ENCODE results near the gene ZNHIT1.

The ZNHIT1 gene

DNA sequence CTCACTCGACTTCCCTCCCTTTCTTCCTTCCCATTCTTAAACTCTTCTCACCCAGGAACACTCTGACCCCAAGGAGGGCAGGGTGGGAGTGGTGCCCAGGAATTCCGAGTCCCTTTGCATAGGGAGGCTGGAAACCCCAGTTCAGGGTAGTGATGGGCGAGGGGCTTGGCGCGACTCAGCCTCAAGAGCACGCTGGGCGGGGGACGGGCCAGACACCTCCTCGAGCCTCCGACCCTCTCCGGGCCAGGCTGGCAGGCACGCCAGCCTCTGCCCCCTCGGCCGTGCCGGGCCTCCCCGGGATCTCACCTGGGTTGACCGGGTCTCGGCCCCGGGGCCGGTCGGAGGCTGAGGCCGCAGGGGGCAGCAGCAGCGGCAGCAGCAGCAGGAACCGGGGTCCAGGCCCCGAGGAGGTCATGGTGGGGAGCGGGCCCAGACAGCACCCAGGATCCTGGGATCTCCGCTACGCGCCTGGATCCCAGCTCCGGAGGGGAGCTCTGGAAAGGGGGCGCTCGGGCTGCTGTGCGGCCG, 1.0 kb upstream of the ZNHIT1 start:
- DNase-seq (ENCODE audit: low read depth in 1 of 2, low spot score in 1 of 2) = no peak

DNA sequence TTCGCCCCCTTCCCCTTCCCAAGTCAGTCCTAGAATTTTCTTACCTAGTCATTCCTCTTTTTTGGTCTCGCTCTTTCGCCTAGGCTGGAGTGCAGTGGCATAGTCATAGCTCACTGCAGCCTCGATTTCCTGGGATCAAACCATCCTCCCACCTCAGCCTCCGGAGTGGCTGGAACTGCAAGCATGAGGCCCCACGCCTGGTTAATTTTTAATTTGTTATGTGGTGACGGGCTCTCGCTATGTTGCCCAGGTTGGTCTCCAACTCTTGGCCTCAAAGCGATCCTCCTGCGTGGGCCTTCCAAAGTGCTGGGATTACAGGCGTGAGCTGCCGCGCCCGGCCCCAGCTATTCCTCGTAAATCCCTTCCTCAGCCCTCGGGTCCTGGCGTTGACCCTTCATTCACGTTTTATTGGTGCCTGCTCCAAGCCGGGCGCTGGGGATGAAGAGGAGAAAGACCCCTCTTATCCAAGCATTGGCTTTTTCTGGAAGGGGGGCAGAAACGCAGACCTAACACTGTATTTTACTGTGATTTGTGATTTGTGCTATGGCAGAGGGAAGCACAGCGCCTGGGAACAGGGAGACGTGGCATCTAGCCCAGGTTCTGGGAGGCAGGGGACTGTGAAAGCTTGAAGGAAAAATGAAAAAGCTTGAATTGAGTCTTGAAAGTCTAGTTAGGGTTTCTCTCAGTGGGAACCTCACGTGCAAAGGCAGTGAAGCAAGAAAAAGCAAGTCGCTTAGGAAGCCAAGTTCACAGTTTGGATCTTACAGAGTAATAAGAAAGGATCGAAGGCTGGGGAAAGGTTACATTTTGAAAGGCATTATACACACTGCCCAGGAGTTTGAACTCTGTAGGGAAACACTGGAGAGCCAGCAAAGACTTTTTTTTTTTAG, 516 bp downstream of the ZNHIT1 start:
- no peak for DNase-seq (ENCODE audit: low read depth in 1 of 2, low spot score in 1 of 2)

DNA sequence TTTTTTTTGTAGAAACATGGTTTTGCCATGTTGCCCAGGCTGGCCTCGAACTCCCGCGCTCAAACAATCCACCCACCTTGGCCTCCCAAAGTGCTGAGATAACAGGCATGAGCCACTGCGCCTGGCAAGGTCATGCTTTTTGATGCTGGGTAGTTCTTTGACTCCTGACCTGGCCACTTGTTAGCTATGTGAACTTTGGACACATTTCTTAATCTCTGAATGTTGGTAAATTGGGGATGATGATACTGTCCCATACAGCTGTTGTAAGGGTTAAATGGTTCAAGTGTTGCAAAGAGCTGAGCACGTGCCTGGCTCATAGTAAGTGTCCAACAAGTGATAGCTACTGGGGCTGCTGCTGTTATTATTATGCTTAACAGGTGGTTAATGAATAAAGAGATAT, 2.3 kb downstream of the ZNHIT1 start:
- no peak for DNase-seq (ENCODE audit: low read depth in 1 of 2, low spot score in 1 of 2)

DNA sequence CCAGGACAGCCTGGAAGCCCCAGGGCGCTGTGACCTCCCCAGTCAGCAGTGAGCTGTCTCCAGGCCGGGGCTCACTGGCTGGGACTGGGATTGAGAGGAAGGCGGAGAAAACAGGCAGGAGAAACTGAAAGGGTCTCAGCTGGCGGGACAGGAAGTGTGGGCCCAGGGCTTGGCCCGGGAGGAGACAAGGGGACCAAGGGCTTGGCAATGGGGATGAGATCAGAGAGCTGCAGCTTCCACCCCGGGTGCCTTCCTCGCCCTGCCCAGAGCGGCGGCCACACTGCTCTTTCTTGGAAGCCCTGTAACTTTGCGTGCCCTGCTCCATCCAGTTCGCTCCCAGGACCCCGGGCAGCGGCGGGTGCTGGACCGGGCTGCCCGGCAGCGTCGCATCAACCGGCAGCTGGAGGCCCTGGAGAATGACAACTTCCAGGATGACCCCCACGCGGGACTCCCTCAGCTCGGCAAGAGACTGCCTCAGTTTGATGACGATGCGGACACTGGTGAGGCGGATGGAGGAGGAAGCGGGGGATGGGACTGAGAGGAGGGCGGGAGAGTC, 4.4 kb downstream of the ZNHIT1 start:
- DNase-seq (ENCODE audit: low read depth in 1 of 2, low spot score in 1 of 2) = no peak

DNA sequence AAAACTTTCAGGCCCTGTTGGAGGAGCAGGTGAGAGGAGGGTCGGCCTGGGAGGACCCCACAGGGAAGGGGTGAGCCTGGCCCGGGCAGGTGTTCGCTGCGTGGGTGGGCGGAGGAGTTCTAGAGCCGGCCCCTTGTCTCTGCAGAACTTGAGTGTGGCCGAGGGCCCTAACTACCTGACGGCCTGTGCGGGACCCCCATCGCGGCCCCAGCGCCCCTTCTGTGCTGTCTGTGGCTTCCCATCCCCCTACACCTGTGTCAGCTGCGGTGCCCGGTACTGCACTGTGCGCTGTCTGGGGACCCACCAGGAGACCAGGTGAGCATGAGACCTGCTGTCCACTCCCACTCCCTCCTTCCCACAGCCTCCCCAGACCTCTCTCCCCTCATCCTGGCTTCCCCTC, 5.6 kb downstream of the ZNHIT1 start:
- DNase-seq (ENCODE audit: low read depth in 1 of 2, low spot score in 1 of 2) = no peak

DNA sequence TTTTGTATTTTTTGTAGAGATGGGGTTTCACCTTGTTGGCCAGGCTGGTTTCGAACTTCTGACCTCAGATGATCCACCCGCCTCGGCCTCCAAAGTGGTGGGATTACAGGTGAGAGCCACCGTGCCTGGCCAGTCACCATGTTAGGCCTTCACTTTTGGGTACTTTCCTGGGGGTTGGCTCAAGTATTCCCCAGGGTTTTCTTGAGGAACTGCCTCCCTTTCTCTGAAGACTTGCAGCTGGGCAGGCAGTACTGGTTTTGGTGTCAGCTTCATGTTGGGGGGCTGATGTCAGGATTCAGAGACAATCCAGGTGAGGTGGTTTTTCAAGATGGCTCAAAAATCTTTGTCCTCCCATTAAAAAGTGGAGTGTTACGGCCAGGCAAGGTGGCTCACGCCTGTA, 7.7 kb downstream of the ZNHIT1 start:
- no peak for DNase-seq (ENCODE audit: low read depth in 1 of 2, low spot score in 1 of 2)

DNA sequence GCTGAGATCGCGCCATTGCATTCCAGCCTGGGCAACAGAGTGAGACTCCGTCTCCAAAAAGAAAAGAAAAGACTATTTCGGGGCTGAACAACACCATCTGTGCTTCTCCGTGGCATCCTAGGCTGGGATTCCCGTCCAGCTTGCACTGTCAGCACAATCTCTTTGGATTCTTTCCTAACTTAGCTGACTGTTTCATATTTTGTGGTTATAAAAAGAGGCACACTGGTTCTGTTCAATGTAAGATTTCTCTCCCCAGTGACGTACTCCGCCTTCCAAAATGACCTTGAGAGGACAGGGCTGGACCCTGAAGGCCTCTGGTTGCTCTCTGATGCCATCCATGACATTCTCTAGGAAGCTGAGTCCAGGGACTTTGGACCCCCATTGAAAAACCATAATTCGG, 8.8 kb downstream of the ZNHIT1 start:
- no peak for DNase-seq (ENCODE audit: low read depth in 1 of 2, low spot score in 1 of 2)

DNA sequence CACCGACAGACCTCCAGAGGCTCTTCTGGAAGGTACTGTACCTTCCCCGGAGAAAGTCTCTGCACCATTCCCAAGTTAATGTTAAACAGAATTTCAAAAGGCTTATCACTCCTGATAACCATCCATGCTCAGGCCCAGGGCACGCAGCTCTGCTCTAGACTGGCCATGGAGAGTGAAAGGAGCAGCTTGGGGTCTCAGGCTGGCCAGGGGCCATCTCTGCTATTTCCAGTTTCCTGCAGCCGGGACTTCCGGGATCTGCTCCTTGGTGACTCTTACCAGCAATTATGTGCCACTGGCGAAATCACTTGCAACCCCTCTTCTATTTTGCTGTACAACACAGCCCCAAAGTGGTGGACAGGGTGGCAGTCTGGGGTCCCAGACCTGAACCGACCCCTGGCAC, 13.7 kb downstream of the ZNHIT1 start:
- DNase-seq (ENCODE audit: low read depth in 1 of 2, low spot score in 1 of 2) = no peak

DNA sequence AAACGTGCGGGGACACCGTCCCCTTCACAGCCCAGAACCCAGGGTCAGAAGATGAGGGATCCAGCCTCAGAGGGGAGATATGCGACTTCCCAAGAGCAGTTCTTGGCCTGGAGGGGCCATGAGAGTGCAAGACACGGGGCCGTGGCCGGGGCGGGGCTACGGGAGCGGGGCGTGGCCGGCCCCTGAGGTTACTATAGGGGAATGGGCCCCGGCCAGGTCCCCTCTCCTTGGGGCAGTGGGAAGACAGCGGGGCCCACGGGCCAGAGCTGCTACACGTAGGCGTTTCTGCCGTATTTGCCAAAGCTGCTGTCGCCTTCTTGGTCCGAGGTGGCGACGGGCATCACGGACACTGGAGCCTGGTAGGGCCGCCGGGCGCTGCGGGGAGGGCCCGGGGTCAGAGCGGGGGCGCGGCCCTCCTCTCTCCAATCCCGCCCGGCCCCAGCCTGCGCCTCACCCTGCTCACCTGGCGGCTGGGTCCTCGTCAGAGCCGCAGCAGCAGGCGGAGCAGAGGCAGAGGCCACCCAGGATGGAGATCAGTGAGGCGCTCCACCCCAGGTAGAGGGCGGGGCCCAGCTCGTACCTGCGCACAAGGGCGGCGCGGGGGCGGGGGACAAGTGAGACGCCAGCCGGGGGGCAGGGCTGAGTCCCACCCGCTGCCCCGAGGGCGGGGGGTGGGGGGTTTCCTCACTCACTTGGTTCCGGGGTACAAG, 14.3 kb downstream of the ZNHIT1 start:
- no peak for DNase-seq (ENCODE audit: low read depth in 1 of 2, low spot score in 1 of 2)

DNA sequence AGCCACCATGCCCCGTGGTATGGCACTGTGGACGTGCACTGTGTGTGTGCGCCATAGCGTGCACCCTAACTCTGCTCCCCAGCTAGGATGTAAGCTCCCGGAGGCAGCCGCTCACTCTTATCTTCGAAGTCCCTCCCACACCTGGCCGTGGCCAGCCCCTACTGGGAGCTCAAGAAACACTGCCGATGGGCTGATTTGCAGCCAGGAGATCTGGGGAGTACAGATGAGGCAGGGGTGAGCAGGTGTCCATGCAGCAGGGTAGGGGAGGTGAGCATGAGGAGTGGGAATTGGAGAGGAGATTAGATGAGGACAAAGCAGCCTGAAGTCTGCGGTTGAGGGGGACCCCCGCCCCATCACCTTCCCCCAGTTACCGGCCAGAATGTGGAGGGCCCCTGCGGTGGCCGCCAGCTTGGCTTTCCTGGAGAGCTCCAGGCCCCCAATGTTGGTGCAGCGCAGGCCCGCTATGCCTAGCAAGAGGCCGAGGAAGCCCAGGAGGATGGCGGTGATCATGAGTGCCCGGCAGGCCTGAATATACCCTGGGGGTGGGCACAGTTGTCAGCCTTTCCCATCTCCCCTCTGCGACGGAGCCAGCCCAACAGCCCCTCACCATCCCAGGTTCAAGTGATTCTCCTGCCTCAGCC, 16.1 kb downstream of the ZNHIT1 start:
- no peak for DNase-seq (ENCODE audit: low read depth in 1 of 2, low spot score in 1 of 2)

DNA sequence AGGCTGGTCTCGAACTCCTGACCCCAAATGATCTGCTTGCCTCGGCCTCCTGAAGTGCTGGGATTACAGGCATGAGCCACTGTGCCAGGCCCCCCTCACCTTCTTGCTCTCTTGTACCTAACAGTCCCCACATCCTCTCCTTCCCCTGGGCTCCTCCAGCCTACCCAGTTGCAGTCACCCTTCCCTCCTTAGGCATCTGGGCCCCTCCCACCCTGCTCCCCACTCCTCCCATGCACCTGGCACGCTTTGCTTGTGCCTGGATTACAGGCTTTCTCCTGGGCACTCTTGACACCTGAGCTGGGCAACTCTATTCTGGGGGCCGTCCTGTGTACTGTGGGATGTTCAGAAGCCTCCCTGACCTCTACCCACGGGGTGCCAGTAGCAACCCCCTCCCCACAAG, 16.7 kb downstream of the ZNHIT1 start:
- no peak for DNase-seq (ENCODE audit: low read depth in 1 of 2, low spot score in 1 of 2)

DNA sequence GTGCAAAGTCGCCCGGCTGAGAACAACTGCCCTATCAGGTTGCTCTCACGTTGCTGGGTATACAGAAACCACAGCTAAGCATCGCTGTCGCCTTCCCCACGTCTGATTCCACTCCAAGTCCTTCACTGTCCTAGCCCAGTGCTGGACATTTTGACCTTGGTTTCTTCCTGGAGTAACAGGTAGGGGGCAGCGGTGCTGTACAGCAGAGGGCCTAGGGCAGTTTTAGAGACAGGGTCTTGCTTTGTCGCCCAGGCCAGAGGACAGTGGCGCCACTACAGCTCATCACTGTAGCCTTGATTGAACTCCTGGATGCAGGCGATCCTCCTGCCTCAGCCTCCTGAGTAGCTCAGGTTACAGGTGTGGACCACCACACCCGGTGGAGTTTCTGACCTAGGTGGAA, 17.1 kb downstream of the ZNHIT1 start:
- no peak for DNase-seq (ENCODE audit: low read depth in 1 of 2, low spot score in 1 of 2)

DNA sequence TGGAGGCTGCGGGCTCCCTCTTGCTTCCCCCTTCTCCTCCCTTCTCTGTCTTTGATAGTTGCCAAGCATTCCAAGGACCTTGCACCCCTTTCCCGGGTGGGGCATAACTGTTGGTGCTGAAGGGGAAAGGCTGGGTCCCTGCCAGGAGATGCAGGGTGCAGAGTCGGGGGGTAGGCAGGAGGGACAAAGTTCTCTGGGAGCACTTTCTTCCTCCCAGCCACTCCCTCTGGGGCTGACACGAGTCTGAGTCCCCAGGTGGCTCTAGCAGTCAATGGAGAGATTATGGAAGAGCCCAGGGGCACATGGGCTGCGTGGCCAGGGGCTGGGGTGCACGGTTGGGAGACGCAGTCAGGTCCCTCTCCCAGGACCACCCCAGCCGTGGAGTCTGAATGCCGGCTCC, 17.6 kb downstream of the ZNHIT1 start:
- DNase-seq (ENCODE audit: low read depth in 1 of 2, low spot score in 1 of 2) = no peak

DNA sequence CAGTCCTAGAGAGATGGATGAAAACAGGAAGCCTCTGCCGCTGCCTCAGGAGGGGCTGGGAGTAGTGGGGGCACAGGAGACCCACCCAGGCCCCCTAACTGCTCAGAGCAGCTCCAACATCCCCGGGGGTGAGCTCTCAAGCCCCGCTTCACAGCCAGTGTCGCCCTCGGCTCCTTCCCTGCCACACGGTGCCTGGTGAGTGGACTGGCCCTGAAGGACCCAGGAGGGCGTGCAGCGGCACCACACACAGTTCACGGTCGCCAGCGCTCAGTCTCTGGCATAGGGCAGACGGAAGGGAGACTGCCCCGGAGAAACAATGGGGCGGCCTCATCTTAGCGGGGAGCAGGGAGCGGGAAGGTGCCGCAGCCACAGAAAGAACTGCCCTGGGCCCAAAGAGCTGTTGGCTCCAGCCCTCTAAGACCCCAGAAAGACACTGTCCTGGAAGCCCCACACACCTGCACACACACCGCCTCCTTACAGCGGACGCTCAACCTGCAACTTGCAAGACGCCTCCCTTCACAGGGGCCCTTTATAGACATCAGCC, 18.4 kb downstream of the ZNHIT1 start:
- no peak for DNase-seq (ENCODE audit: low read depth in 1 of 2, low spot score in 1 of 2)

DNA sequence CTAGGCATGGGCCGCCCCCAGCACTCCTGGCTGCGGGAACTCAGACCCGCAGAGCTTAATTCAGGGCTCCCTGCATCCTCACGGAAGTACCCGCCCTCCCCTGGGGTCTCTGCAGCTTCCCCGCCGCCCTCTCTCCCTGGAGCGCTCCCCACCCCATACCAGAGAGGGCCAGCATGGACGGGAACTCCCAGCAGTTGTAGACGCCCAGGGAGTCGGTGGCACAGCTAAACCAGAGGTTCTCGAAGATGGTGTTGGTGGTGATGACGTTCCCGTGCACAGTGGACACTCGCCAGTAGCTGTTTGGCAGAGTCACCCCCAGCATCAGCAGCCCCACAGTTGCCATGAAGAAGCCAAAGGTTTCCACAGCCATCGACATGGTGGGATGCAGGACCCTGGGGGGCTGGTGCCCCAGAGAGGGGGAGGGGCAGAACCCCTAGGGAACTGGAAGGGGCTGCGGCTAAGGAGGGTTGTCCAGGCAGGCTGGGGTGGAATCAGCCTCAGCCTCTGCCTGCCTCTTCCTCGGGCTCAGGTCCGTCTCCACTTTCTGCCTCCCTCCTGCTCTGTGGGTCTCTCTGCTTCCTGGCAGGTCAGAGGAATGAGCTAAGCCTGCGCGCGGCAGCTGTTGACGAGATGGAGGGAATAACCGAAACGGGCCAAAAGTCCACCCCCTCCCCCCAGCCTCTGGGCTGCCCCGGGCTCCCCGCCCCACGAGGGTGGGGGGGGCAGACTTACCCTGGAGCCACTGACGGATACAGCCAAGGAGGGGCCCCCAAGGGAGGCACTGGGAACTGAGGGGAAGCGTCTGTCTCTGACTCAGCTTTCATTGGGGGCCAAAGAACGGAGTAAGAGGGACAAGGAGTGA, 19.5 kb downstream of the ZNHIT1 start, which contains the start of gene CLDN15:
Gene CLDN15, minus strand, starts transcription at position 597 of the 862 bp plus-strand sequence. Its CDS starts 221 bp downstream, at position 376.
- DNase-seq (ENCODE audit: low read depth in 1 of 2, low spot score in 1 of 2) = no peak

DNA sequence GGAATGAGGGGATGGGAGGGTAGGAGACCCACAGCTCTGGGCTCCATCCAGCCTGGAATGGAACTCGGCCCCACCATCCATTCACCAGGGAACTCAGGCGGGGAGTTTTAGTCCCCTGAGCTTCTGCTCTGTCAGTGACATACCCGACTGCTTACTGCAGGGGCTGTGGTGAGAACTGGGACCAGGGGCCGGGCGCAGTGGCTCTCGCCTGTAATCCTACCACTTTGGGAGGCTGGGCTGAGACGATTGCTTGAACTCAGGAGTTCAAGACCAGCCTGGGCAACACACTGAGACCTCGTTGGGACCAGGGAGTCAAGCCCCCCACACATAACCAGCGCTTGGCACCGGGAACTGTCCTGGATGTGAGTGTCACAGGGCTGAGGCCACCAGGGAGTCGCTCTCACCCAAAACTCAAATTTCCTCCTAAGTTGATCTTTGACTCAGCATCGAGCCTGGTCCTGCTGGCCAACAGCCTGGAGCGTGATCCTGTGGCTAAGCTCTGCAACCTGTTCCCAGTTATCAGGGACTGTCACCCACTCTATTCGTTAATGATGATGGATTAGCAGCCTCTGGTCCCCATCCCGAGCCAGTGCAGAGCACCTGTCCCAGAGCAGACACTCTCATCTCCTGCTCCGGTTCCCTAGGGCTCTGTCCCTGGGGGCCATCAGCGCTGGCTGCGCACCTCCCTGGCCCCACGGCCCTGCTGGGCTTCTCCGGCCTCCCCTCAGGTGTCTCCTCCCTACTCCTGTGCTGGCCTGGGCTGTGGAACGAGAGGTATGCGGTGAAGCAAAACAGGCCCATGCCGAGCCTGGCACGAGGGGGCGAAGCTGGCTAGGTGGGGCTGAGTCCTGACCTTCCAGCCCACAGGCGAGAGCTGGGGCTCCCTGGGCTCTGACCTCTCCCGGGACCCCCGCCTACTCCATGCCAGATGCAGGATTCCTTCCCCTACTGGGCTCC, 20.5 kb downstream of the ZNHIT1 start:
- no peak for DNase-seq (ENCODE audit: low read depth in 1 of 2, low spot score in 1 of 2)

DNA sequence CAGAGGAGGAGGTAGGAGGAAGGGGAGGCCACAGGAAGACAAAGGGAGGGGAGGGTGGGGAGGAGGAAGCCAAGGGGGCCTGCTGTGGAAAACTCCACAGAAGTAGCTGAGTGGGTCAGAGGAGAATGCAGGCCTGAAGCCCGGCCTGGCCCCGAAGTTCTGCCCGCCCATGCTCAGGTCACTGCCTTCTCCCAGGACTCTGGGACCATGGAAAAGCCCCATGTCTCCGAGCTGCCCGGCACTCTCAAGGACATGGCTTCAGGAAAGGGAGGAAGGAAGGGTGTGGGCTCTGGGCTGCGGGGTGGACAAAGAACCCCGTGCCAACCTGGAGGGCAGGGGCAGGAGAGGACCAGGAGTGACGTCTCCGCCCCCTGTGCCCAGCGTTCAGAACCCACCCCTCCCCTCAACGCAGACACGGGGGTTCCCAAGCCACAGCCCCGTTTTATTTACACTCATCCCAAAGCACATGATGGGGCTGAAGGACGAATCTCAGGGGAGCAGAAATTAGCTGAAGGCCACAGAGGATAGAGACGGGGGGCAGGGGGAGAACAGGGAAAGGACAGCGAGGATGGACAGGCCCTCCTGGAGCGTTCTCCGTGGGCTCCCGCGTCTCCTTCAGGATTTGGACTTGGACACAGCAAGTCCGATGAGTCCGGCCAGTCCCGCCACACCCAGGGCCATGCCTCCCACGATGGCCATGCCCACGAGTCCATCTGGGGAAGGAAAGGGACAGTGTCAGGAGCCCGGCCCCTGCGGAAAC, 21.4 kb downstream of the ZNHIT1 start:
- no peak for DNase-seq (ENCODE audit: low read depth in 1 of 2, low spot score in 1 of 2)

DNA sequence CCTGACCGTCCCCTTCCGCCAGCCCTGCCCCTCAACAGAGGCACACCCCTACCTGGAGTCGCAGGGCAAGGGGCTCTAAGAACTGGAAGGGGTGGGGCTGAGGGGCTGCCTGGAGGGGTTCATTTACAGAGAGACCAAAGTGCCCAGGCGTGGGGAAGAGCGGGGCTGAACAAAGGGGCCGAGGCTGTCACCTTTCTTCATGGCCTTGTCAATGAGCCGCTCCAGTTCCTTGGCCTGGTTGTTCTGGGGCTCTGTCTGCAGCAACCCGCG, 21.9 kb downstream of the ZNHIT1 start:
- no peak for DNase-seq (ENCODE audit: low read depth in 1 of 2, low spot score in 1 of 2)

Measured in stimulated activated CD4-positive, alpha-beta T cell treated with anti-CD3 and anti-CD28 coated beads, Interleukin-15, amount 100 ng/mL, for 1 hour (primary cell).